ENCODE data around the gene NPPB.

NPPB gene

GRCh38 chr1:11880911-11881748 lies 22.4 kb upstream of the NPPB start:
- DNase-seq (ENCODE audit: low spot score): no peak

GRCh38 chr1:11880181-11880575 lies 21.4 kb upstream of the NPPB start:
- no peak for DNase-seq (ENCODE audit: low spot score)

- DNase-seq (ENCODE audit: low spot score): no peak
Observed at GRCh38 chr1:11879311-11880180, 20.8 kb upstream of the NPPB start.

GRCh38 chr1:11878891-11879190 lies 20.1 kb upstream of the NPPB start:
- no peak for DNase-seq (ENCODE audit: low spot score)

GRCh38 chr1:11878081-11878890 lies 19.5 kb upstream of the NPPB start:
- no peak for DNase-seq (ENCODE audit: low spot score)

- DNase-seq (ENCODE audit: low spot score): no peak
Observed at GRCh38 chr1:11877074-11877473, 18.3 kb upstream of the NPPB start.

GRCh38 chr1:11875094-11875493 lies 16.3 kb upstream of the NPPB start:
- no peak for DNase-seq (ENCODE audit: low spot score)

- DNase-seq (ENCODE audit: low spot score): no peak
Observed at GRCh38 chr1:11874624-11875023, 15.9 kb upstream of the NPPB start.

- no peak for DNase-seq (ENCODE audit: low spot score)
Observed at GRCh38 chr1:11874258-11874562, 15.5 kb upstream of the NPPB start.

- DNase-seq (ENCODE audit: low spot score): no peak
Observed at GRCh38 chr1:11873395-11874257, 14.9 kb upstream of the NPPB start.

- no peak for DNase-seq (ENCODE audit: low spot score)
Observed at GRCh38 chr1:11872545-11872944, 13.8 kb upstream of the NPPB start.

- no peak for DNase-seq (ENCODE audit: low spot score)
Observed at GRCh38 chr1:11869650-11870207, 11.0 kb upstream of the NPPB start.

GRCh38 chr1:11869104-11869503 lies 10.4 kb upstream of the NPPB start:
- DNase-seq (ENCODE audit: low spot score): no peak

GRCh38 chr1:11868331-11868980 lies 9.7 kb upstream of the NPPB start:
- DNase-seq (ENCODE audit: low spot score): no peak

- DNase-seq (ENCODE audit: low spot score): no peak
Observed at GRCh38 chr1:11862890-11863289, 4.1 kb upstream of the NPPB start.

- no peak for DNase-seq (ENCODE audit: low spot score)
Observed at GRCh38 chr1:11860587-11860986, 1.8 kb upstream of the NPPB start.

GRCh38 chr1:11860083-11860482 lies 1.3 kb upstream of the NPPB start:
- DNase-seq (ENCODE audit: low spot score): no peak

- DNase-seq (ENCODE audit: low spot score): peak; percentile 43
Observed at GRCh38 chr1:11858968-11859871, 475 bp upstream of the NPPB start.

GRCh38 chr1:11858158-11858557 lies 587 bp downstream of the NPPB start:
- no peak for DNase-seq (ENCODE audit: low spot score)
